Sigmoid colon (tissue), 7 donors: ENCODE results near the gene PTPRD. TPM values are rescaled to one million over a fixed set of nuclear protein-coding genes. Genes with fewer than 3 reads are reported as not detected.

Experiments used
- DNase-seq: peaks from one replicate; pipeline ENCODE4 v3.0.0-alpha.2; 2019
- H3K27ac ChIP-seq, 4 donors: fragments of 200-600 bp; sonication (generic); one replicate each; pipeline ENCODE4 v1.5.1; 2016 to 2019; ENCODE audit warnings: mild to moderate bottlenecking in 1 of 4
- H3K27me3 ChIP-seq, 3 donors: fragments of 200-600 bp; sonication (generic); one replicate each; pipeline ENCODE4 v1.5.1; 2019; ENCODE audit warnings: mild to moderate bottlenecking in 1 of 3
- H3K36me3 ChIP-seq, 4 donors: fragments of 200-600 bp; sonication (generic); one replicate each; pipeline ENCODE4 v1.5.1; 2016 to 2019
- H3K4me1 ChIP-seq, 4 donors: fragments of 200-600 bp; sonication (generic); one replicate each; pipeline ENCODE4 v1.5.1; 2017 to 2019
- H3K4me3 ChIP-seq, 4 donors: fragments of 200-600 bp; sonication (generic); one replicate each; pipeline ENCODE4 v1.5.1; 2017 to 2019; ENCODE audit warnings: mild to moderate bottlenecking in 2 of 4, moderate library complexity in 1 of 4
- H3K9me3 ChIP-seq, 4 donors: fragments of 200-600 bp in 3 of 4; sonication (generic) in 3 of 4; one replicate each; pipeline versions ENCODE4 v1.5.1 to v1.6.1; 2013 to 2019
- CTCF ChIP-seq, 4 experiments: fragments of 450-650 bp in 3 of 4; fragments of 200-600 bp in 1 of 4; IDR thresholded peaks; one replicate each; pipeline ENCODE4 v1.5.1; 2016 to 2019; ENCODE audit warnings: antibody characterized with exemption in 4 of 4, mild to moderate bottlenecking in 3 of 4, moderate library complexity in 2 of 4
- EP300 ChIP-seq, 4 donors: sonication (generic); formaldehyde crosslinking; IDR thresholded peaks; one replicate each; pipeline ENCODE4 v1.6.1; 2017; ENCODE audit warnings: antibody characterized with exemption in 4 of 4
- POLR2A ChIP-seq, 2 donors: fragments of 450-650 bp; IDR thresholded peaks; one replicate each; pipeline ENCODE4 v1.6.1; 2016; ENCODE audit warnings: antibody characterized with exemption in 2 of 2, mild to moderate bottlenecking in 2 of 2, moderate library complexity in 2 of 2
- POLR2AphosphoS5 ChIP-seq, 4 donors: sonication (generic); formaldehyde crosslinking; IDR thresholded peaks; one replicate each; pipeline ENCODE4 v1.6.1; 2017; ENCODE audit warnings: antibody characterized with exemption in 4 of 4
- WGBS, 2 donors: extraction: QIAGEN DNeasy Blood & Tissue Kit; methylation state at CpG; one replicate each; pipeline ENCODE4 v1.1.7; 2013; 5-methylcytosine and 5-hydroxymethylcytosine counted together
- intact Hi-C: fragments of 100-400 bp; cut with DNase I; formaldehyde crosslinking; loops from one replicate; pipeline ENCODE4 v1.15.1; 2023
- polyA plus RNA-seq, 3 donors: library from polyadenylated mRNA; stranded (reverse); fragments of 200-250 nt; gene quantifications; one replicate each; pipeline ENCODE4 v1.2.3, GENCODE V29; 2013
- total RNA-seq, 4 donors: library from RNA; depleted of rRNA; stranded (reverse); fragments of >200 nt; gene quantifications; one replicate each; pipeline ENCODE4 v1.1.0, GENCODE V29; 2016
- donor health status: healthy with polysubstance abuse.
- donor health status: Bipolar disorder and iron deficiency.
- donor health status: healthy.

PTPRD gene
- total and polyA plus RNA-seq, 7 donors, result 1.2 to 18.3 (median 6.3) TPM

- WGBS, 2 donors, result 70 to 80% methylated on average over 1 of the region's 1 CpG
- H3K27me3 ChIP-seq, result no peaks in the 10 kb centered on the region
- intact Hi-C loops, result no loop called here
- TF ChIP-seq EP300 (IDR thresholded peaks at IDR 0.05) (no peak), POLR2A (IDR thresholded peaks at IDR 0.05) (no peak), POLR2AphosphoS5 (IDR thresholded peaks at IDR 0.05) (no peak), CTCF (IDR thresholded peaks at IDR 0.05) (no peak)
- H3K36me3 ChIP-seq, result no peaks in the 10 kb centered on the region
- no peaks in the 10 kb centered on the region for H3K4me1 ChIP-seq
- no peak for DNase-seq
- H3K27ac ChIP-seq, result no peak overlapping the region
- no peaks in the 10 kb centered on the region for H3K9me3 ChIP-seq
- H3K4me3 ChIP-seq, result no peak overlapping the region
Measured at GRCh38 chr9:8751406-8751930, 1861.3 kb downstream of the PTPRD start.

- H3K4me3 ChIP-seq, result no peak overlapping the region
- intact Hi-C loops, result no loop called here
- no peak for DNase-seq
- WGBS, 2 donors, result 27 to 50% methylated on average over 2 of the region's 2 CpGs
- H3K4me1 ChIP-seq, result no peaks in the 10 kb centered on the region
- H3K9me3 ChIP-seq, result no peaks in the 10 kb centered on the region
- no peaks in the 10 kb centered on the region for H3K27me3 ChIP-seq
- H3K36me3 ChIP-seq, result no peaks in the 10 kb centered on the region
- H3K27ac ChIP-seq, result no peak overlapping the region
- TF ChIP-seq CTCF (IDR thresholded peaks at IDR 0.05) (no peak), POLR2A (IDR thresholded peaks at IDR 0.05) (no peak), EP300 (IDR thresholded peaks at IDR 0.05) (no peak), POLR2AphosphoS5 (IDR thresholded peaks at IDR 0.05) (no peak)
Measured at GRCh38 chr9:8750639-8751051, 1862.2 kb downstream of the PTPRD start.

GRCh38 chr9:8745347-8745746 lies 1867.5 kb downstream of the PTPRD start:
- Histone ChIP-seq H3K9me3 (no peaks in the 10 kb centered on the region), H3K4me3 (no peak overlapping the region), H3K36me3 (no peaks in the 10 kb centered on the region), H3K27ac (no peak overlapping the region), H3K4me1 (no peaks in the 10 kb centered on the region), H3K27me3 (no peaks in the 10 kb centered on the region)
- WGBS, 2 donors, result 37 to 67% methylated on average over 5 of the region's 5 CpGs
- intact Hi-C loops, result no loop called here
- DNase-seq, result no peak
- TF ChIP-seq POLR2AphosphoS5 (IDR thresholded peaks at IDR 0.05) (no peak), CTCF (IDR thresholded peaks at IDR 0.05) (no peak), POLR2A (IDR thresholded peaks at IDR 0.05) (no peak), EP300 (IDR thresholded peaks at IDR 0.05) (no peak)

GRCh38 chr9:8738945-8739344 lies 1873.9 kb downstream of the PTPRD start:
- intact Hi-C loops, result no loop called here
- no peak overlapping the region for H3K27ac ChIP-seq
- no peaks in the 10 kb centered on the region for H3K36me3 ChIP-seq
- DNase-seq, result no peak
- no peak for TF ChIP-seq POLR2A (IDR thresholded peaks at IDR 0.05)
- TF ChIP-seq POLR2AphosphoS5 (IDR thresholded peaks at IDR 0.05), result no peak
- TF ChIP-seq CTCF (IDR thresholded peaks at IDR 0.05), result no peak
- no peak overlapping the region for H3K4me3 ChIP-seq
- H3K4me1 ChIP-seq, result peaks cover 0 to 4% (median 0%) of the 10 kb centered on the region in 4 donors
- no peaks in the 10 kb centered on the region for H3K27me3 ChIP-seq
- no peaks in the 10 kb centered on the region for H3K9me3 ChIP-seq
- 72 to 78% methylated on average over 2 of the region's 2 CpGs for WGBS, 2 donors

- no peak for TF ChIP-seq POLR2AphosphoS5 (IDR thresholded peaks at IDR 0.05)
- TF ChIP-seq CTCF (IDR thresholded peaks at IDR 0.05), result no peak
- TF ChIP-seq EP300 (IDR thresholded peaks at IDR 0.05), result no peak
- TF ChIP-seq POLR2A (IDR thresholded peaks at IDR 0.05), result no peak
- Histone ChIP-seq H3K9me3 (no peaks in the 10 kb centered on the region), H3K27me3 (no peaks in the 10 kb centered on the region), H3K36me3 (no peaks in the 10 kb centered on the region), H3K27ac (no peak overlapping the region), H3K4me3 (no peak overlapping the region), H3K4me1 (peaks cover 0 to 12% (median 0%) of the 10 kb centered on the region in 4 donors)
- WGBS, 2 donors, result 89 to 90% methylated on average over 5 of the region's 5 CpGs
- intact Hi-C loops, result no loop called here
- DNase-seq, result no peak
Measured at GRCh38 chr9:8736805-8737204, 1876.0 kb downstream of the PTPRD start.
